Keratinocyte (primary cell): ENCODE results near the gene NPNT. TPM values are rescaled to one million over a fixed set of nuclear protein-coding genes. Genes with fewer than 3 reads are reported as not detected.

Experiments used
- DNase-seq: peaks from one replicate; pipeline ENCODE4 v3.0.0-alpha.2; 2011; ENCODE audit warnings: low read depth, missing footprints, low spot score
- FAIRE-seq: peaks from 2 replicates; lab custom pipeline; 2011; peaks lifted over from hg19 to GRCh38; lab: Jason Lieb, UNC
- H2AFZ ChIP-seq: 2 replicates; pipeline ENCODE4 v1.6.0; 2012; ENCODE audit warnings: low read length, control low read depth, inconsistent platforms; ENCODE audit not compliant: control insufficient read depth
- H3K27ac ChIP-seq: 2 replicates; pipeline ENCODE4 v1.5.1; 2011; ENCODE audit warnings: low read length; ENCODE audit not compliant: control insufficient read depth, insufficient read depth
- H3K27me3 ChIP-seq: 3 replicates; pipeline ENCODE4 v1.6.0; 2011; ENCODE audit warnings: low read length; ENCODE audit not compliant: control insufficient read depth, insufficient read depth; ENCODE audit errors: extremely low read depth
- H3K36me3 ChIP-seq, 2 experiments: 2 replicates in 1 of 2; 3 replicates in 1 of 2; pipeline ENCODE4 v1.5.1; 2011; ENCODE audit warnings: low read length in 2 of 2, mild to moderate bottlenecking in 1 of 2; ENCODE audit not compliant: control insufficient read depth in 2 of 2, insufficient read depth in 2 of 2; ENCODE audit errors: extremely low read depth in 1 of 2
- H3K4me1 ChIP-seq: 3 replicates; pipeline ENCODE4 v1.5.1; 2011; ENCODE audit warnings: low read length; ENCODE audit not compliant: control insufficient read depth, insufficient read depth; ENCODE audit errors: extremely low read depth
- H3K4me2 ChIP-seq: 3 replicates; pipeline ENCODE4 v1.6.0; 2011; ENCODE audit warnings: low read depth, low read length; ENCODE audit not compliant: control insufficient read depth, insufficient read depth; ENCODE audit errors: extremely low read depth
- H3K4me3 ChIP-seq, 3 experiments: fragments of 200-600 bp in 1 of 3; sonication (generic) in 1 of 3; 2 replicates in 2 of 3; 3 replicates in 1 of 3; pipeline ENCODE4 v1.5.1; 2011 to 2016; ENCODE audit warnings: low read length in 3 of 3, mild to moderate bottlenecking in 3 of 3, control low read depth in 2 of 3, inconsistent platforms in 1 of 3, low read depth in 1 of 3, mixed read lengths in 1 of 3, mixed run types in 1 of 3, moderate library complexity in 1 of 3; ENCODE audit not compliant: control insufficient read depth in 2 of 3, insufficient read depth in 2 of 3; ENCODE audit errors: extremely low read depth in 1 of 3
- H3K79me2 ChIP-seq: 2 replicates; pipeline ENCODE4 v1.6.0; 2012; ENCODE audit warnings: low read length; ENCODE audit not compliant: control insufficient read depth, insufficient read depth
- H3K9ac ChIP-seq: 3 replicates; pipeline ENCODE4 v1.6.0; 2011; ENCODE audit warnings: low read length; ENCODE audit not compliant: control insufficient read depth, insufficient read depth; ENCODE audit errors: extremely low read depth
- H3K9me1 ChIP-seq: 3 replicates; pipeline ENCODE4 v1.6.0; 2011; ENCODE audit warnings: low read length; ENCODE audit not compliant: control insufficient read depth, insufficient read depth; ENCODE audit errors: extremely low read depth
- H3K9me3 ChIP-seq: 2 replicates; pipeline ENCODE4 v1.5.1; 2012; ENCODE audit warnings: low read depth, low read length; ENCODE audit not compliant: control insufficient read depth
- H4K20me1 ChIP-seq: 3 replicates; pipeline ENCODE4 v1.6.0; 2011; ENCODE audit warnings: low read length; ENCODE audit not compliant: control insufficient read depth, insufficient read depth; ENCODE audit errors: extremely low read depth
- EZH2 ChIP-seq: IDR thresholded peaks from one replicate; pipeline ENCODE4 v1.6.1; 2012; ENCODE audit warnings: inconsistent platforms, mild to moderate bottlenecking, low read length, moderate library complexity
- dilution Hi-C: fragments of 300-500 bp; cut with MboI; formaldehyde crosslinking; loops from one replicate; pipeline ENCODE4 v1.7.0; 2020; ENCODE audit warnings: low sequenced_read_pairs; ENCODE audit not compliant: extremely low pct_ligation_motif_present
- polyA plus RNA-seq, 5 experiments: library from polyadenylated mRNA; depleted of rRNA in 3 of 5; stranded (reverse) in 3 of 5; stranded (forward) in 1 of 5; unstranded in 1 of 5; fragments of >200 nt; gene quantifications; 1 replicate in 1 of 5; 2 replicates in 3 of 5; 3 replicates in 1 of 5; pipeline versions ENCODE4 v1.2.1 to v1.2.3, GENCODE V29; 2011 to 2012; ENCODE audit warnings: missing spikeins in 2 of 5, low read depth in 1 of 5, low replicate concordance in 1 of 5
- TF ChIP-seq, protein P1 (sequence below), 3 experiments: IDR thresholded peaks in 1 of 3; conservative IDR thresholded peaks in 1 of 3; optimal IDR thresholded peaks in 1 of 3; 2 replicates in 2 of 3; 3 replicates in 1 of 3; pipeline versions ENCODE3 to v1.5.1; 2011; ENCODE audit warnings: low read length in 3 of 3, mild to moderate bottlenecking in 3 of 3, moderate library complexity in 2 of 3, control low read depth in 1 of 3, inconsistent platforms in 1 of 3; ENCODE audit not compliant: insufficient read depth in 2 of 3; ENCODE audit errors: extremely low read depth in 1 of 3

NPNT gene
- polyA plus RNA-seq, 1 donor (not counting 4 experiments of a cell fraction or from before 2014, with no cell fraction given): 0.46 TPM

DNA sequence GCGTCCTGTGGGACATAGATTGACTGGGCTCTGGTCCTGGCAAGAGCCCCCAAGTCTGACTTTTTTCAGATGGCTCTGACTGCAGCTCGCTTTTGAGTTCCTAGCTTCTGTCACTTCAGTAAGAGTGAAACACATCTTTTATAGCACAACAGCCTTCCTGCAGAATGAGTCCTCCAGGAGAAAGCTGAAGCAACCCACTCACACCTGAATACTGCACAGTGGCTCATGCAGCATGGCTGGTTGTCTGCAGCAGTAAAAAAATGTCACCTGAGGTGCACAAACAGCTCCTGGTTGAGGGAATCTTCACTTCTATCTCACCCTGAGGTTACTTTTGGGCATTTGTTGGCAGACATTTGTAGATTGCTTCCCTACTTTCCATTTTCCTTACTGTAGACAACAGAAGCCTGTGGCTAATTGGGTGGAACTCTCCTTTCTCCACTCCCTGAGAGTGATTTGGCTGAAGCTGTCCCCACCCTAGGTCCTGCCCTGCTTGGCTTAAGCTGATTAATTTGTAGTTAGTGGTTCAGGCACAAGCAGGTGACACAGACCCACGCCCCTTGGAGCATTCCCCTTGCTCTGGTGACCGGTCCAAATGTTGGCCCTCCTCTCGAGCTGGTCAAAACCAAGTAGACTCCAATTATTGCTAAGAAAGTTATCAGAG is 99.7 kb downstream of the NPNT start:
- no peak overlapping the region for H3K4me3 ChIP-seq
- no peak overlapping the region for H3K27ac ChIP-seq
- no peak for DNase-seq
- H3K9me1 ChIP-seq: no peaks in the 10 kb centered on the region
- no peak for TF ChIP-seq EZH2
- TF ChIP-seq, protein P1, sequence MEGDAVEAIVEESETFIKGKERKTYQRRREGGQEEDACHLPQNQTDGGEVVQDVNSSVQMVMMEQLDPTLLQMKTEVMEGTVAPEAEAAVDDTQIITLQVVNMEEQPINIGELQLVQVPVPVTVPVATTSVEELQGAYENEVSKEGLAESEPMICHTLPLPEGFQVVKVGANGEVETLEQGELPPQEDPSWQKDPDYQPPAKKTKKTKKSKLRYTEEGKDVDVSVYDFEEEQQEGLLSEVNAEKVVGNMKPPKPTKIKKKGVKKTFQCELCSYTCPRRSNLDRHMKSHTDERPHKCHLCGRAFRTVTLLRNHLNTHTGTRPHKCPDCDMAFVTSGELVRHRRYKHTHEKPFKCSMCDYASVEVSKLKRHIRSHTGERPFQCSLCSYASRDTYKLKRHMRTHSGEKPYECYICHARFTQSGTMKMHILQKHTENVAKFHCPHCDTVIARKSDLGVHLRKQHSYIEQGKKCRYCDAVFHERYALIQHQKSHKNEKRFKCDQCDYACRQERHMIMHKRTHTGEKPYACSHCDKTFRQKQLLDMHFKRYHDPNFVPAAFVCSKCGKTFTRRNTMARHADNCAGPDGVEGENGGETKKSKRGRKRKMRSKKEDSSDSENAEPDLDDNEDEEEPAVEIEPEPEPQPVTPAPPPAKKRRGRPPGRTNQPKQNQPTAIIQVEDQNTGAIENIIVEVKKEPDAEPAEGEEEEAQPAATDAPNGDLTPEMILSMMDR (optimal IDR thresholded peaks at IDR 0.05 in 1 of 3, IDR thresholded peaks at IDR 0.05 in 1 of 3, conservative IDR thresholded peaks at IDR 0.05 in 1 of 3; ENCODE audit: extremely low read depth in 1 of 3, insufficient read depth in 2 of 3, low read length in 3 of 3): no peak
- dilution Hi-C loops: no loop called here
- H4K20me1 ChIP-seq: no peaks in the 10 kb centered on the region
- H3K4me2 ChIP-seq: no peak overlapping the region
- H3K27me3 ChIP-seq: no peaks in the 10 kb centered on the region
- H2AFZ ChIP-seq: no peak overlapping the region
- no peaks in the 10 kb centered on the region for H3K79me2 ChIP-seq
- no peaks in the 10 kb centered on the region for H3K36me3 ChIP-seq
- H3K9me3 ChIP-seq: no peaks in the 10 kb centered on the region
- peaks cover 6% of the 10 kb centered on the region for H3K4me1 ChIP-seq
- no peak overlapping the region for H3K9ac ChIP-seq
- FAIRE-seq: no peak

DNA sequence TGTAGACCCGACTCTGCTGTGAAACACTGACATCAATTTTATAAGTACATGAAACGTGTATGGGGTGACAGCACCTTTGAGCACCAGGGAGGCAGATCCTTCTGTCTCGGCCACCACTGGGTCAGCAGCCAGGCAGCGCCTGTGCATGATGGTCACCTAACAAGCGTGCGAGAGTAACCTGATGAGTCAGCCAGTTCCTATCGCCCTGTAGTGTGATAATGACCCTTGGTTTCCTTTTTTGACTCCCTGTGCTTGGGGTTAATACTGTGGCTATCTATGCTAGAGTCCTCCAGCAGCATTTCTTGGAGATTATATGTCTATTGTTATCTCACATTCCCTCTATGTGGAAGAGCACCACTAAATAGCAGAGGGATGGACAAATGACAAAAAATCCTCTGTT is 101.6 kb downstream of the NPNT start:
- dilution Hi-C loops: no loop called here
- Histone ChIP-seq H3K4me3 (no peak overlapping the region), H3K36me3 (no peaks in the 10 kb centered on the region), H3K4me1 (no peaks in the 10 kb centered on the region), H2AFZ (no peak overlapping the region), H3K27me3 (no peaks in the 10 kb centered on the region), H3K9me1 (no peaks in the 10 kb centered on the region), H3K9me3 (no peaks in the 10 kb centered on the region), H3K4me2 (no peak overlapping the region), H4K20me1 (no peaks in the 10 kb centered on the region), H3K79me2 (no peaks in the 10 kb centered on the region), H3K27ac (no peak overlapping the region), H3K9ac (no peak overlapping the region)
- no peak for TF ChIP-seq EZH2
- TF ChIP-seq, protein P1 (optimal IDR thresholded peaks at IDR 0.05 in 1 of 3, IDR thresholded peaks at IDR 0.05 in 1 of 3, conservative IDR thresholded peaks at IDR 0.05 in 1 of 3; ENCODE audit: extremely low read depth in 1 of 3, insufficient read depth in 2 of 3, low read length in 3 of 3): no peak
- no peak for DNase-seq
- FAIRE-seq: no peak
